Vagina (tissue), 2 donors: Measurements from ENCODE around the gene PSMB7.

Experiments used
- CTCF ChIP-seq, 3 experiments: fragments of 450-650 bp in 2 of 3; fragments of 200-600 bp in 1 of 3; sonication (generic) in 1 of 3; IDR thresholded peaks; one replicate each; pipeline ENCODE4 v1.5.1; 2017 to 2019; ENCODE audit warnings: antibody characterized with exemption in 3 of 3, mild to moderate bottlenecking in 2 of 3, moderate library complexity in 2 of 3
- POLR2A ChIP-seq, 2 donors: fragments of 450-650 bp; IDR thresholded peaks; one replicate each; pipeline ENCODE4 v1.6.1; 2017; ENCODE audit warnings: antibody characterized with exemption in 2 of 2, mild to moderate bottlenecking in 2 of 2, moderate library complexity in 2 of 2
- POLR2AphosphoS5 ChIP-seq, 2 donors: sonication (generic); formaldehyde crosslinking; IDR thresholded peaks; one replicate each; pipeline ENCODE4 v1.9.0; 2017; ENCODE audit warnings: antibody characterized with exemption in 2 of 2, mild to moderate bottlenecking in 2 of 2, low read depth in 1 of 2; ENCODE audit not compliant: insufficient read depth in 1 of 2

- TF ChIP-seq CTCF (IDR thresholded peaks at IDR 0.05) (no peak), POLR2AphosphoS5 (IDR thresholded peaks at IDR 0.05; ENCODE audit: insufficient read depth in 1 of 2, low read depth in 1 of 2) (no peak), POLR2A (IDR thresholded peaks at IDR 0.05) (no peak)
Observed at GRCh38 chr9:124321935-124322334, 93.3 kb downstream of the PSMB7 start.
